HCT116 (cell line): ENCODE data around the gene MEGF8.

Source experiments
- CEBPB ChIP-seq: IDR thresholded peaks from 2 replicates; pipeline ENCODE4 v1.6.1; 2012; ENCODE audit warnings: low read depth
- EZH2 ChIP-seq: fragments of 200-600 bp; sonication (generic); IDR thresholded peaks from 2 replicates; pipeline ENCODE4 v1.6.1; 2017; ENCODE audit warnings: antibody characterized with exemption, mixed run types
- JUND ChIP-seq: IDR thresholded peaks from 2 replicates; pipeline ENCODE4 v1.6.1; 2012
- POLR2A ChIP-seq: IDR thresholded peaks from 2 replicates; pipeline ENCODE4 v1.7.0; 2011; ENCODE audit warnings: borderline replicate concordance; ENCODE audit not compliant: insufficient read depth, insufficient read length; ENCODE audit errors: extremely low read depth
- POLR2AphosphoS5 ChIP-seq: IDR thresholded peaks from 2 replicates; pipeline ENCODE4 v1.6.1; 2011; ENCODE audit warnings: mild to moderate bottlenecking, low read depth, low read length, moderate library complexity
- ZNF274 ChIP-seq: fragments of 200-500 bp; sonication (Bioruptor generic); IDR thresholded peaks from 2 replicates; pipeline ENCODE4 v1.6.1; 2014; ENCODE audit warnings: mild to moderate bottlenecking, low read depth, low read length, inconsistent platforms
- TF ChIP-seq, protein P1 (sequence below), 3 experiments: fragments of 200-600 bp in 1 of 3; sonication (generic) in 1 of 3; IDR thresholded peaks in 2 of 3; conservative IDR thresholded peaks in 1 of 3; 2 replicates each; pipeline ENCODE4 v1.5.1; 2012 to 2017; ENCODE audit warnings: low read depth in 2 of 3, low read length in 2 of 3, antibody characterized with exemption in 1 of 3, borderline replicate concordance in 1 of 3, control low read depth in 1 of 3, mild to moderate bottlenecking in 1 of 3, mixed read lengths in 1 of 3, mixed run types in 1 of 3, moderate library complexity in 1 of 3; ENCODE audit not compliant: insufficient read depth in 1 of 3

DNA sequence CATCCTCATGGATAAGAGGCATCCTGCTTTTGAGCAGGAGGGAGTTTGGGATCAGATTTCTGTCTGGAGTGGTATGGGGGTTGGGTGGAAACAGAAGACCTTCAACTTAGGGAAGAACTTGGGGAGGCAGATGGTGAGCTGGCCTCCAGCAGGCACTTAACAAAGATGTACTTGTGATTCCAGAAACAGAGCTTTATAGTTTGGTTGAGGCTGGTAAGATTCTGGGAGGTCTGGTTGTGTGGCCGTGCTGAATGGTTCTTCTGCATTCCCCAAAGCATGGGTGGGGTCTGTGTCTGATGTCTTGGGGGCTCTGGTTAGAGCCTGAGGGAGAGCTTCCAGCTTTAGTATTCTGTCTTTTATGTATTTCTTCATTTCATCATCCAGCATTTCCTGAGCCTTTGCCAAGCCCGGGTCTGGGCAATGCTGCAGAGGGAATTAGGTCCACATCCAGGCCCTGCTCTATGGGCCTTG, 4.8 kb downstream of the MEGF8 start:
- no peak for TF ChIP-seq ZNF274
- TF ChIP-seq, protein P1, sequence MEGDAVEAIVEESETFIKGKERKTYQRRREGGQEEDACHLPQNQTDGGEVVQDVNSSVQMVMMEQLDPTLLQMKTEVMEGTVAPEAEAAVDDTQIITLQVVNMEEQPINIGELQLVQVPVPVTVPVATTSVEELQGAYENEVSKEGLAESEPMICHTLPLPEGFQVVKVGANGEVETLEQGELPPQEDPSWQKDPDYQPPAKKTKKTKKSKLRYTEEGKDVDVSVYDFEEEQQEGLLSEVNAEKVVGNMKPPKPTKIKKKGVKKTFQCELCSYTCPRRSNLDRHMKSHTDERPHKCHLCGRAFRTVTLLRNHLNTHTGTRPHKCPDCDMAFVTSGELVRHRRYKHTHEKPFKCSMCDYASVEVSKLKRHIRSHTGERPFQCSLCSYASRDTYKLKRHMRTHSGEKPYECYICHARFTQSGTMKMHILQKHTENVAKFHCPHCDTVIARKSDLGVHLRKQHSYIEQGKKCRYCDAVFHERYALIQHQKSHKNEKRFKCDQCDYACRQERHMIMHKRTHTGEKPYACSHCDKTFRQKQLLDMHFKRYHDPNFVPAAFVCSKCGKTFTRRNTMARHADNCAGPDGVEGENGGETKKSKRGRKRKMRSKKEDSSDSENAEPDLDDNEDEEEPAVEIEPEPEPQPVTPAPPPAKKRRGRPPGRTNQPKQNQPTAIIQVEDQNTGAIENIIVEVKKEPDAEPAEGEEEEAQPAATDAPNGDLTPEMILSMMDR (IDR thresholded peaks at IDR 0.05 in 2 of 3, conservative IDR thresholded peaks at IDR 0.05 in 1 of 3; ENCODE audit: borderline replicate concordance in 1 of 3, insufficient read depth in 1 of 3, low read depth in 2 of 3, low read length in 2 of 3), result no peak
- TF ChIP-seq CEBPB, result no peak
- TF ChIP-seq POLR2AphosphoS5, result no peak
- TF ChIP-seq POLR2A, result no peak
- no peak for TF ChIP-seq EZH2
- TF ChIP-seq JUND, result no peak
